GM12864 (cell line): ENCODE measurements around the gene UBQLN1.
"Not testable (repeated sequence)": the region's sequence is repeated elsewhere in the genome, so short reads cannot be mapped to it uniquely, and the experiment has no call there.

Source experiments
- DNase-seq: peaks from one replicate; pipeline ENCODE4 v3.0.0-alpha.2; 2011; ENCODE audit warnings: low read depth
- H3K4me3 ChIP-seq: 2 replicates; pipeline ENCODE4 v1.5.1; 2011; ENCODE audit warnings: mild to moderate bottlenecking, low read depth, low read length, control low read depth
- TF ChIP-seq, protein P1 (sequence below): IDR thresholded peaks from 2 replicates; pipeline ENCODE4 v1.5.1; 2011; ENCODE audit warnings: low read depth, mild to moderate bottlenecking, moderate library complexity, low read length, control low read depth, inconsistent platforms; ENCODE audit errors: missing control alignments

UBQLN1 gene

DNA sequence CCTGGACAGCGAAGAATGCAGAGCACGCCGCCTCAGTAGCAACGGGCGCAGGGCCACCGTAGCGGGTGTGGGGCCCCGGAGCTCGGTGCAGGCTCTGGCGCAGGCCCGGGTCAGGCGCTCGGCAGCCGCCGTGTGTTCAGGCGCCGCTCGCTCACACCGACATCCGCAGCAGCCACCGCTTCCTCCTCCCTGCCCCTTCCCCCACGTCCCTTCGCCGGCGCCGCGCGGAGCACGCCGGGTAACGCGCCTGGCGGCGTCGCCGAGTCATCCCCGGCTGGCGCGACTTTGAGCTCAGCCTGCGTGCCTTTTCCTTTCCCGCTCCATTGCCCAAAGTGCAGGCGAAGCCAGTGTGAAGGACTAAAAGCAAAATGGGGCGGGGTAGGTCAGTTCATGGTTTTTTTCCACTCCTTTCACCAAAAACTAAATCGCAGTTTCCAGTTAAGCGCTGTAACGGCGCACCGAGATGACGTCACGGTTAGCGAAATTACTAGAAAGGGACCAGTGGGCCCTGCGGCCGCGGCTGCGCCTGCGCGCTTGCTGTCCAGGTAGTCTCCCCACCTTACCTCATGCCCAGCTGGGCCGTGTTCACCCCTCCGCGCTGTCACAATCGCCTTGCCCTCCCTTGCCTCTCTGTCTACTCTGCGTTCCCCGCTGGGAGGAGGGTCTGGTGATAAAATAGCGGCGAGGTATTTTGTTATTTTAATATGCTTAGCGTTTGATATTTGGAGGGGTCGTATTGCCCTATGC lies at the start of gene UBQLN1:
TSS of gene UBQLN1 (minus strand) at position 191 of the 747 bp plus-strand sequence. CDS start 279 bp downstream, outside the sequence.
- DNase-seq: peak; percentile 90
- peak within 1 kb of the TSS; percentile 87 for H3K4me3 ChIP-seq
- TF ChIP-seq, protein P1, sequence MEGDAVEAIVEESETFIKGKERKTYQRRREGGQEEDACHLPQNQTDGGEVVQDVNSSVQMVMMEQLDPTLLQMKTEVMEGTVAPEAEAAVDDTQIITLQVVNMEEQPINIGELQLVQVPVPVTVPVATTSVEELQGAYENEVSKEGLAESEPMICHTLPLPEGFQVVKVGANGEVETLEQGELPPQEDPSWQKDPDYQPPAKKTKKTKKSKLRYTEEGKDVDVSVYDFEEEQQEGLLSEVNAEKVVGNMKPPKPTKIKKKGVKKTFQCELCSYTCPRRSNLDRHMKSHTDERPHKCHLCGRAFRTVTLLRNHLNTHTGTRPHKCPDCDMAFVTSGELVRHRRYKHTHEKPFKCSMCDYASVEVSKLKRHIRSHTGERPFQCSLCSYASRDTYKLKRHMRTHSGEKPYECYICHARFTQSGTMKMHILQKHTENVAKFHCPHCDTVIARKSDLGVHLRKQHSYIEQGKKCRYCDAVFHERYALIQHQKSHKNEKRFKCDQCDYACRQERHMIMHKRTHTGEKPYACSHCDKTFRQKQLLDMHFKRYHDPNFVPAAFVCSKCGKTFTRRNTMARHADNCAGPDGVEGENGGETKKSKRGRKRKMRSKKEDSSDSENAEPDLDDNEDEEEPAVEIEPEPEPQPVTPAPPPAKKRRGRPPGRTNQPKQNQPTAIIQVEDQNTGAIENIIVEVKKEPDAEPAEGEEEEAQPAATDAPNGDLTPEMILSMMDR: no peak

DNA sequence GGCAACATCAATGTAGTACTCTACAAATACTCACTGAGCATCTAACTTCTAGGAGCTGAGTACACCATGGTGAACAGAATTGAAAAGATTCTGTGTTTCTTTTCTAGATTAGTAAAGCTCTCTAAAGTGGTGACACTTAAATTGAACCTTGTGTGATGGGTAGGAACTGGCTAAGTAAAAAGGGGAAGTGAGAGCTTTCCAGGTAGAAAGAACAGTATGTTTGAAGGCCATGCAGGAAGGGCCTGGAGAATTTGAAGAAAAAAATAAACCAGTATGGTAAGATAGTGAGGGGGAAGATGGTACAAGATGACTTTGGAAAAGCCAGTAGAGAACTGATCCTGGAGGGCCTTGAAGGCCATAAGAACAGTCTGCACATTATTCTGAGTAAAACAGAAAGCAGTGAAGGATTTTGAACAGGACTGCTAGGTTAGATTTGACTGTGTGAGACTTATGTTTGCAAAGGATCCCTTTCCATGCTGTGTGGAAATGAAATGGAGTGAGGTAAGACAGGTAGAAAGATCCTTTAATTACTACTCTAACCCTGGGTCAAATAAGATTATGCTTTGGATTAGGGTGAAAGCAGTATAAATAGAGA lies 46.7 kb upstream of the UBQLN1 start:
- H3K4me3 ChIP-seq: no peak overlapping the region
- TF ChIP-seq, protein P1: no peak
- DNase-seq: peak; percentile 12

DNA sequence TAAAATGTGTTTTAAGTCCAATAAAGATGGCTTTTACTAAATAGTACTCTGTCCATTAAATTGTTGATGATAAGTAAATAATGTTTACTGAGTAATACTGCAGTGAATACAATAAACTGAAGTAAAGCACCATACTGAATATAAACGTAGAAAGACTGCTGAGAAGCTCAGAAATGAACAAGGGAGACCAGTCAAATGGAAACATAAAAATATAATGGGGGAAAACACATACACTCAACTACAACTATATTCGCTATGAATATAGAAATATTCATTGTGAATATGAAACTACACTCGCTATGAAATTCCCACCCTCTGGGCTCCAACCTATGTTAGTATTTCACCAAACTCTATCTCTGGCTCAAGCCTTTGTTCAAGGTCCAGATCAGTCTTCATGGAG lies 41.9 kb upstream of the UBQLN1 start:
- TF ChIP-seq, protein P1: no peak
- no peak for DNase-seq
- H3K4me3 ChIP-seq: no peak overlapping the region

DNA sequence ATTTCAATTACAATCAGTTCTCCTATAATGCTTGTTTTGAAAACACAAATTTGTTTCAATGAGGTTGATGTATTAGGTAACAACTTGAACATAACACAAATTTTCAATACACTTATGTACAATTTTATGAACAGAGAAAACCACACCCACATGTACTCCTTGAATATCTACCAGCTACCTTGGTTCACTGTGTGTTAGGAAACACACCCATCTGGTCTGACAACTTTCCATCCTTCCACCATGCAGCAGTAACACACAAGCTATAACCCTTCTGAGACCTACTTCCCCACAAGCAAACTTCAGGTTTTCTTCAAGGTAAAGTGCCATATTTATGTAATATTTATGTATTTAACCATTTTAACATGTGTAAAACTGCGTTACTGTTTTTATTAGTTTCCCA lies 36.4 kb upstream of the UBQLN1 start:
- TF ChIP-seq, protein P1: no peak
- no peak overlapping the region for H3K4me3 ChIP-seq
- no peak for DNase-seq

DNA sequence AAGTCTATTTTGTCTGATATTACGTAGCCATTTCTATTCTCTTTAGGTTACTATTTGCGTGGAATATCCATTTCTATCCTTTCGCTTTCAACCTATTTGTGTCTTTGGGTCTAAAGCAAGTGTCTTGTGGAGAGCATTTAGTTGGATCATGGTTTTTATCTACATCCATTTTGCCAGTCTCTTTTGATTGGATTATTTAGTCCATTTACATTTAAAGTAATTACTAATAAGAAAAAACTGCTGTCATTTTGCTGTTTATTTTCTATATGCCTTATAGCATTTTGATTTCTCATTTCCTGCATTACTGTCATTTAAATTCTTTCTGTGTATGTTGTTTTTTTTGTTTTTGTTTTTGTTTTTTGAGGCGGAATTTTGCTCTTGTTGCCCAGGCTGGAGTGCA lies 26.0 kb upstream of the UBQLN1 start:
- H3K4me3 ChIP-seq: no peak overlapping the region
- TF ChIP-seq, protein P1: no peak
- DNase-seq: no peak

DNA sequence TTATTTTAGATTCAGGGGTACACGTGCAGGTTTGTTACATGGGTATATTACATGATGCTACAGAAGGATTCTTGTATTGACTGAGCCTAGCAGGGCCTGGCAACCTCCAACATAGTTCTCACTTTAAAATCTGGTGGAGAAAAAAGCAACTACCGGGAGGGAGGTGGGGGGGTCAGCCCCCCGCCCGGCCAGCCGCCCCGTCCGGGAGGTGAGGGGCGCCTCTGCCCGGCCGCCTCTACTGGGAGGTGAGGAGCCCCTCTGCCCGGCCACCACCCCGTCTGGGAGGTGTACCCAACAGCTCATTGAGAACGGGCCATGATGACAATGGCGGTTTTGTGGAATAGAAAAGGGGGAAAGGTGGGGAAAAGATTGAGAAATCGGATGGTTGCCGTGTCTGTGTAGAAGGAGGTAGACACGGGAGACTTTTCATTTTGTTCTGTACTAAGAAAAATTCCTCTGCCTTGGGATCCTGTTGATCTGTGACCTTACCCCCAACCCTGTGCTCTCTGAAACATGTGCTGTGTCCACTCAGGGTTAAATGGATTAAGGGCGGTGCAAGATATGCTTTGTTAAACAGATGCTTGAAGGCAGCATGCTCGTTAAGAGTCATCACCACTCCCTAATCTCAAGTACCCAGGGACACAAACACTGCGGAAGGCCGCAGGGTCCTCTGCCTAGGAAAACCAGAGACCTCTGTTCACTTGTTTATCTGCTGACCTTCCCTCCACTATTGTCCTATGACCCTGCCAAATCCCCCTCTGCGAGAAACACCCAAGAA lies 21.0 kb upstream of the UBQLN1 start:
- DNase-seq, H3K4me3 ChIP-seq: not testable (repeated sequence)

DNA sequence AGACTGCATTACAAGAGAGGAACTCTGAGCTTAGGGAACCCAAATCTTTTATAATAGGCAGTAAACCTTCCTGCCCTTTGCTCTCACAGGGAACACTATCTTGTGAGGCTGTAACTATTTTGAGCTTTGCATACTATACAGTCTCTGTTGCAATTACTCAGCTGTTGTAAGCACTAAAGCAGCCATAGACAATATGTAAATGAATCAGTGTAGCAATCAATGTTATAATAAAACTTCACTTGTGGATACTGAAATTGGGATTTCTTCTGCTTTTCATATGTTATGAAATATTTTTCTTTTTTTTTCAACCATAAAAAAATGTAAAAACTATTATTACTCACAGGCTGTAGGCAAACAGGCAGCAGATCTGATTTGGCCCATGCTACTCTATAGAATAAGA lies 16.7 kb upstream of the UBQLN1 start:
- no peak overlapping the region for H3K4me3 ChIP-seq
- TF ChIP-seq, protein P1: no peak
- DNase-seq: no peak
